ENCODE results near the gene AFTPH. TPM values are rescaled to one million over a fixed set of nuclear protein-coding genes. Genes with fewer than 3 reads are reported as not detected.

Gene AFTPH
- total RNA-seq, 1 donor from 2014 or later = 33.4 TPM

DNA sequence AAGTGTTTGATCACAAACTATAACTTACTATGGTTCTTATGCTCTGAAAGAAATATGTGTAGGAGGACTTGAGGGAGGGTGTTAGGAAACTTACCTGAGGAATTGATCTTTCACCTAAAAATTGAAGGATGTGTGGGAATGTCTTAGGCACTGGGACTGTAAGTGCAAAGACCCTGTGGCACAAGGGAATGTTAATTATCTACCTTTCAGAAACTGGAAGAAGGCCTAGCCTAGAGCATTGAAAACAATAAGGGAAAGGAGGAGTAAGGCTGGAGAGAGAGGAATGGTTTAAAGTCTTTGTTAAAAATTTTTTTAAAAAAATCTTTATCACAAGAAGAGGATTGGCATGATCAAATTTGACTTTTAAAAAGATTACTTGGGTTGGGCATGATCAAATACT lies 7.9 kb downstream of the AFTPH start:
- peaks cover 26% of the 10 kb centered on the region for H3K4me1 ChIP-seq
- H3K9me3 ChIP-seq = no peaks in the 10 kb centered on the region
- TF ChIP-seq POLR2A (IDR thresholded peaks at IDR 0.05) = no peak

DNA sequence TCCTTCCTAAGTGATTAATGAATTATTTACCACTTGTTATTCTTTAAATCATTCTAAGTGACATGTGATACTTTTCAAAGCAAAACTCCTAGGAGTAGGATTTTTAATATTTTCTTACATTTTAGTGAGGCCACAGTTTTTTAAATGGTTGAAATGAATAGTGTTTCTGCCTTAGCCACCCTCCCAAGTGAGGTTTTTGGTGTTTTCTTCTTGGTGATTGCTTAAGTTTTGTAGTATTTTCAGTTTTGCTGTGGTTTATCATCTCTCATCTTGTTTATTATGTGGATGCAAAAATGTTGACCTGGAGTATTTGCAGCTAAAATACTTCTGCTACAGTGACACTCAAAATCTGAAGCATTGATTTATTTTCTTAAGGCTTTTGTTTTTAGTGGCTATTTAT lies 9.8 kb downstream of the AFTPH start:
- Histone ChIP-seq H3K27ac (no peak overlapping the region), H3K4me1 (peaks cover 36% of the 10 kb centered on the region), H3K27me3 (no peaks in the 10 kb centered on the region), H3K36me3 (no peaks in the 10 kb centered on the region), H3K4me3 (no peak overlapping the region), H3K9me3 (no peaks in the 10 kb centered on the region)
- no peak for DNase-seq (ENCODE audit: extremely low spot score in 2 of 2)
- intact Hi-C loops (cut with DNase I) = no loop called here
- no peak for TF ChIP-seq POLR2A (IDR thresholded peaks at IDR 0.05)
- TF ChIP-seq, protein P1, sequence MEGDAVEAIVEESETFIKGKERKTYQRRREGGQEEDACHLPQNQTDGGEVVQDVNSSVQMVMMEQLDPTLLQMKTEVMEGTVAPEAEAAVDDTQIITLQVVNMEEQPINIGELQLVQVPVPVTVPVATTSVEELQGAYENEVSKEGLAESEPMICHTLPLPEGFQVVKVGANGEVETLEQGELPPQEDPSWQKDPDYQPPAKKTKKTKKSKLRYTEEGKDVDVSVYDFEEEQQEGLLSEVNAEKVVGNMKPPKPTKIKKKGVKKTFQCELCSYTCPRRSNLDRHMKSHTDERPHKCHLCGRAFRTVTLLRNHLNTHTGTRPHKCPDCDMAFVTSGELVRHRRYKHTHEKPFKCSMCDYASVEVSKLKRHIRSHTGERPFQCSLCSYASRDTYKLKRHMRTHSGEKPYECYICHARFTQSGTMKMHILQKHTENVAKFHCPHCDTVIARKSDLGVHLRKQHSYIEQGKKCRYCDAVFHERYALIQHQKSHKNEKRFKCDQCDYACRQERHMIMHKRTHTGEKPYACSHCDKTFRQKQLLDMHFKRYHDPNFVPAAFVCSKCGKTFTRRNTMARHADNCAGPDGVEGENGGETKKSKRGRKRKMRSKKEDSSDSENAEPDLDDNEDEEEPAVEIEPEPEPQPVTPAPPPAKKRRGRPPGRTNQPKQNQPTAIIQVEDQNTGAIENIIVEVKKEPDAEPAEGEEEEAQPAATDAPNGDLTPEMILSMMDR (IDR thresholded peaks at IDR 0.05) = no peak
- TF ChIP-seq POLR2AphosphoS5 (IDR thresholded peaks at IDR 0.05; ENCODE audit: insufficient read depth in 1 of 2, low read depth in 1 of 2) = no peak

More for the DNA sequence above, 7.9 kb downstream of the AFTPH start:
- Histone ChIP-seq H3K27ac (no peak overlapping the region), H3K36me3 (no peaks in the 10 kb centered on the region), H3K27me3 (no peaks in the 10 kb centered on the region), H3K4me3 (no peak overlapping the region)
- DNase-seq (ENCODE audit: extremely low spot score in 2 of 2) = no peak
- intact Hi-C loops (cut with DNase I) = no loop called here

DNA sequence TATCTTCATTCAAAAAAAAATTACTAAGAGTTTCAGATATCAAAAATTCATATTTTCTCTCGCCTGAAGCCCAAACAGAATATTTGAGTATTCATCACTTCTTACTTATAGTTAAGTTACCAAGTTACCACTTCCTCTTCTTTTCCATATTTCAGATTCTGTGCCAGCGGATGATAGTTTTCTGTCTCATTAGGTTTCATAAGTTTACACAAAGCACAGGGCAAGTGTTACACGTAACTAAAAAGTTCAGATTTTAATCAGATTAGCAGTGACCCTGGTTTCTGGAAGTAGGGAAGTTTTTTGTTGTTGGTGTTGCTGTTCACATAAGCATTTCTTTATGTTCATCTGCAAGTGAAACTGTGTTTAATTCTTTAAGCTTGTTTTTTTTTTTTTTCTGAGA lies 10.2 kb downstream of the AFTPH start:
- TF ChIP-seq POLR2AphosphoS5 (IDR thresholded peaks at IDR 0.05; ENCODE audit: insufficient read depth in 1 of 2, low read depth in 1 of 2) = no peak
- TF ChIP-seq, protein P1 (IDR thresholded peaks at IDR 0.05) = no peak
- TF ChIP-seq POLR2A (IDR thresholded peaks at IDR 0.05) = no peak
- intact Hi-C loops (cut with DNase I) = no loop called here
- Histone ChIP-seq H3K9me3 (no peaks in the 10 kb centered on the region), H3K27me3 (no peaks in the 10 kb centered on the region), H3K4me1 (peaks cover 39% of the 10 kb centered on the region), H3K27ac (no peak overlapping the region), H3K4me3 (no peak overlapping the region), H3K36me3 (no peaks in the 10 kb centered on the region)
- no peak for DNase-seq (ENCODE audit: extremely low spot score in 2 of 2)

DNA sequence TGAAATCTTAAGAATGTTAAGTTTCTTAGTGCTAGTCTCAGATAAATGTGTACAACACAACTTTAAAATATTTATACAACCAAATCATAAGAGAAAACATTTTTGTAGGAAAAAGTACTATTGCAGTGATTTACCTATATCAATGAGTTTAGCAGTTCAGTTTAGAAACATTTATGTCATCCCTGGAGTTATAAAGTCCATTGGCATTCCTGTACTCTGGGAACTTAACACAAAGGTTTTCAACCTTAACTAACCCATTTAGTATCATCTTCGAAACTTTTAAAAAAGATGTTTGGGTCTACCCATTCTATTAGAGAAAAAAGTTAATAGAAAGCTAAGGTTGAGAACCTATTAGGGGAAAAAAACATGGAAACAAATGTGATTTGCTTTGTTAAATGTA lies 10.9 kb downstream of the AFTPH start:
- no peaks in the 10 kb centered on the region for H3K27me3 ChIP-seq
- no peaks in the 10 kb centered on the region for H3K36me3 ChIP-seq
- H3K9me3 ChIP-seq = no peaks in the 10 kb centered on the region
- TF ChIP-seq POLR2A (IDR thresholded peaks at IDR 0.05) (no peak), POLR2AphosphoS5 (IDR thresholded peaks at IDR 0.05; ENCODE audit: insufficient read depth in 1 of 2, low read depth in 1 of 2) (no peak)
- TF ChIP-seq, protein P1 (IDR thresholded peaks at IDR 0.05) = no peak
- intact Hi-C loops (cut with DNase I) = no loop called here
- H3K27ac ChIP-seq = no peak overlapping the region
- H3K4me1 ChIP-seq = peaks cover 39% of the 10 kb centered on the region
- no peak overlapping the region for H3K4me3 ChIP-seq
- no peak for DNase-seq (ENCODE audit: extremely low spot score in 2 of 2)

DNA sequence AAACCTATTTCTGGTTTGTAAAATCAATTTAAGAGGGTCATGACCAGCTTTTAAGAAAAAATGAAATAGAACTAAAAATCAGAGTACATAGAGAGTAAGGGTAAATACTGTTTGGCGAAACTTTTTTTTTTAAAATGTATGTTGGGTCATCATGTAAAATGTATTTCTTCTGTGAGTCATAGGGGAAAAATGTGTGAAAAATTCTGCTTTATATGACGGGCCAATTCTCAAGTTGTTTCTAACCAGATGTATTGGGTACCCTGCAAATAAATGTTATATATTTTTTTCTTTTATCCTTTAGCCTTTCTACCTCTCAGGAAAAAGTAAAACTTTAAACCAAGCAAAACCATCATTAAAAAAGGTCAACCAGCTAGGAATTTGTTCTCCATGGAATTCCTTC lies 13.9 kb downstream of the AFTPH start:
- no peak for DNase-seq (ENCODE audit: extremely low spot score in 2 of 2)
- H3K27ac ChIP-seq = no peak overlapping the region
- intact Hi-C loops (cut with DNase I) = no loop called here
- H3K27me3 ChIP-seq = no peaks in the 10 kb centered on the region
- no peaks in the 10 kb centered on the region for H3K9me3 ChIP-seq
- no peaks in the 10 kb centered on the region for H3K36me3 ChIP-seq
- H3K4me3 ChIP-seq = no peak overlapping the region
- TF ChIP-seq, protein P1 (IDR thresholded peaks at IDR 0.05) = no peak
- TF ChIP-seq POLR2AphosphoS5 (IDR thresholded peaks at IDR 0.05; ENCODE audit: insufficient read depth in 1 of 2, low read depth in 1 of 2) = no peak
- H3K4me1 ChIP-seq = peaks cover 35% of the 10 kb centered on the region

All from vagina (tissue), 2 donors.